ENCODE results near the gene TRIP11. TPM values are rescaled to one million over a fixed set of nuclear protein-coding genes. Genes with fewer than 3 reads are reported as not detected.

The TRIP11 gene
- 37.3 and 48.3 TPM in 2 replicates for total RNA-seq

GRCh38 chr14:92039719-92040430, at the start of gene TRIP11:
TSS of gene TRIP11 (minus strand) at chr14:92040059. CDS start at chr14:92039685, 374 bp downstream.

GRCh38 chr14:91947475-91948184, 92.2 kb downstream of the TRIP11 start, which contains the start of gene FBLN5:
TSS of gene FBLN5 (minus strand) at chr14:91947694. CDS start at chr14:91947229, 465 bp downstream.

Other genes with a start within 250 kb of the TRIP11 start
- 0.40 and 0.93 TPM in 2 replicates for gene TC2N, start 172.5 kb downstream of the TRIP11 start, total RNA-seq
- 12.2 and 31.1 TPM in 2 replicates for gene FBLN5, start 92.4 kb downstream of the TRIP11 start, total RNA-seq
- gene ATXN3, start 66.5 kb upstream of the TRIP11 start, total RNA-seq: 53.1 and 87.5 TPM in 2 replicates
- 241 and 270 TPM in 2 replicates for gene NDUFB1, start 81.6 kb upstream of the TRIP11 start, total RNA-seq
- 39.8 and 54.6 TPM in 2 replicates for gene CPSF2, start 81.9 kb upstream of the TRIP11 start, total RNA-seq